Mononuclear cell (primary cell): ENCODE measurements around the gene ULK1. TPM values are rescaled to one million over a fixed set of nuclear protein-coding genes. Genes with fewer than 3 reads are reported as not detected.

Experiments used
- H3K27me3 ChIP-seq: 2 replicates; pipeline ENCODE4 v1.6.0; 2011; ENCODE audit warnings: low read length, control low read depth; ENCODE audit not compliant: insufficient read depth
- H3K4me1 ChIP-seq: 2 replicates; pipeline ENCODE4 v1.5.1; 2011; ENCODE audit warnings: mild to moderate bottlenecking, low read length, control low read depth; ENCODE audit not compliant: insufficient read depth
- H3K4me3 ChIP-seq: 2 replicates; pipeline ENCODE4 v1.5.1; 2011; ENCODE audit warnings: mild to moderate bottlenecking, low read length, moderate library complexity
- H3K9me3 ChIP-seq: 2 replicates; pipeline ENCODE4 v1.5.1; 2011; ENCODE audit warnings: low read depth, mild to moderate bottlenecking, control low read depth, low read length
- total RNA-seq: library from RNA; depleted of rRNA; stranded (reverse); fragments of >200 nt; gene quantifications from one replicate; pipeline ENCODE4 v1.2.3, GENCODE V29; 2012

Gene ULK1
- total RNA-seq, 1 donor, result 25.8 TPM

GRCh38 chr12:131894981-131895639, 688 bp downstream of the ULK1 start:
- peaks cover 28% of the 10 kb centered on the region for H3K4me1 ChIP-seq
- H3K27me3 ChIP-seq, result no peaks in the 10 kb centered on the region
- H3K4me3 ChIP-seq, result peak overlapping the region; percentile 54
- no peaks in the 10 kb centered on the region for H3K9me3 ChIP-seq

DNA sequence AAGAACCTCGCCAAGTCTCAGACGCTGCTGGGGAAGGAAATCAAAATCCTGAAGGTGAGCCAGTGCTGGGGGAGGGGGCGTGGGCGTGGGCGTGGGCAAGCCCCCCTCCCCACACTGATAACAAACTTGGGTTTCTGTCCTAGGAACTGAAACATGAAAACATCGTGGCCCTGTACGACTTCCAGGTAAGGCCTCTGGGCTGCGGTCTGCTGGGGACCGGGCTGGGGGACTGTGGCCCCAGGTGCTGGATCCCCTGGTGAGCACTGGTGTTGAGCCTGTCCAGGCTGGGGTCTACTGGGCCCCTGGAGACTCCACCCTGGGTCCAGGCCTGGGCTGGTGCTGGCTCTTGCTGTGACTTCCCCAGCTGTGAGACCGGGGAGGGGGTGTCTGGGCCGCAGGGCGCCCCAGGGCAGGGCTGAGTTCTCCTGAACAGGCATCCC, 1.2 kb downstream of the ULK1 start:
- peak overlapping the region; percentile 54 for H3K4me3 ChIP-seq
- H3K27me3 ChIP-seq, result no peaks in the 10 kb centered on the region
- peaks cover 28% of the 10 kb centered on the region for H3K4me1 ChIP-seq
- no peaks in the 10 kb centered on the region for H3K9me3 ChIP-seq

DNA sequence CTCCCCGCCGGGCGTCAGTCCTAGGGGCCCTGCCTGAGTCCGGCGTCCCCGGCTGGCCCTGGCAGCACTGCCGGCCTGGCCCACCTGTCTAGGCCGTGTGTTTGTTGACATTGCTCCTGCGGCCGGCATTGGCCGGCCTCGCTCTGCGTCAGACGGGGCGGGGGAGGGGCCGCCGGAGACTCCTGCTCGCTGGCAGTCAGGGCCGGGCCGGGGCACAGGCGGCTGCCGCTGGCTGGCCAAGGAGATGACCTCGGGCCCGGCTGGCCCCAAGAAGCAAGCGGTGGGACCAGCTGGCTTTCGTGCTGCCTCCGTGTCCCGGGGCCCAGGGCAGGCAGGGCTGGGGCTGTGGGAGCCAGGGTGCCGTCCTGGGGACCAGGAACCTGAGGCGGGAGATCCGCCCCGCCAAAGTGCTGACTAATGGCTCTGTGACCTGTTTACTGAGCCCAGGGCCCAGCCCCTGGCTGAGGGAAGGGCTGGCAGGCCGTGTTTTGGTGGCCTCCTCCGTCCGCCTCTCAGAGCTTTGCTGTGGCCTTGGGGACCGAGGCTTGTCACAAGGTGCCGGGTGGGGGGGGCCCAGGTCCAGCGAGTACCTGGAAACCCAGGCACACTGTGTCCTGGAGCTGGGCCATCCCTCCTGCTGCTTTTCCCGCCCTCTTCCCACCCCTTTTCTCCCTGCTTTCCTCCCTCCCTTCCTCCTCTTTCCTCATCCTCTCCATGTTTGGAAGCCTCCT, 1.8 kb downstream of the ULK1 start:
- Histone ChIP-seq H3K4me3 (peak overlapping the region; percentile 54), H3K27me3 (no peaks in the 10 kb centered on the region), H3K4me1 (peaks cover 28% of the 10 kb centered on the region), H3K9me3 (no peaks in the 10 kb centered on the region)

GRCh38 chr12:131896811-131897270, 2.4 kb downstream of the ULK1 start:
- H3K4me1 ChIP-seq, result peaks cover 32% of the 10 kb centered on the region
- H3K4me3 ChIP-seq, result peak overlapping the region; percentile 54
- no peaks in the 10 kb centered on the region for H3K9me3 ChIP-seq
- H3K27me3 ChIP-seq, result no peaks in the 10 kb centered on the region

DNA sequence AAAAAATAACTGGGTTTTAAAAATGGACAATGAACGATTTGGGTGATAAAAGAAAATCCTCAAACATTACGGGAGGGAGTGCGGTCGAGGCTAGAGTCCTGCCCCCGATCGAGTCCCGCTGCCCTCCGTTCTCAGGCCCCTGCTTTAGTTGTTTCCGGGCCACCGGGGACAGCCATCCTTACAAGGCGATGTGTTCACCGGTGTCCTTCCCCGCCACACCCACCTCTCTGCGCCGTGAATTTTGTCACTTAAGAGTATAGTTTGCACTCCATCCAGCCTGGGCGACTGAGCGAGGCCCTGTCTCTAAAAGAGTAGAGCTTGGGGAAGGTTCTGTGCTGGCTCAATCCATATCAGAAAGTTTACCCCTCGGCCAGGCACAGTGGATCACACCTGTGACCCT, 2.9 kb downstream of the ULK1 start:
- Histone ChIP-seq H3K27me3 (no peaks in the 10 kb centered on the region), H3K4me3 (no peak overlapping the region), H3K9me3 (no peaks in the 10 kb centered on the region), H3K4me1 (peaks cover 35% of the 10 kb centered on the region)

GRCh38 chr12:131897875-131898274, 3.5 kb downstream of the ULK1 start:
- Histone ChIP-seq H3K9me3 (no peaks in the 10 kb centered on the region), H3K4me3 (no peak overlapping the region), H3K27me3 (no peaks in the 10 kb centered on the region), H3K4me1 (peaks cover 35% of the 10 kb centered on the region)

- no peaks in the 10 kb centered on the region for H3K9me3 ChIP-seq
- H3K4me3 ChIP-seq, result no peak overlapping the region
- no peaks in the 10 kb centered on the region for H3K27me3 ChIP-seq
- H3K4me1 ChIP-seq, result peaks cover 33% of the 10 kb centered on the region
These were observed 6.0 kb downstream of the ULK1 start for GRCh38 chr12:131900397-131900796.

DNA sequence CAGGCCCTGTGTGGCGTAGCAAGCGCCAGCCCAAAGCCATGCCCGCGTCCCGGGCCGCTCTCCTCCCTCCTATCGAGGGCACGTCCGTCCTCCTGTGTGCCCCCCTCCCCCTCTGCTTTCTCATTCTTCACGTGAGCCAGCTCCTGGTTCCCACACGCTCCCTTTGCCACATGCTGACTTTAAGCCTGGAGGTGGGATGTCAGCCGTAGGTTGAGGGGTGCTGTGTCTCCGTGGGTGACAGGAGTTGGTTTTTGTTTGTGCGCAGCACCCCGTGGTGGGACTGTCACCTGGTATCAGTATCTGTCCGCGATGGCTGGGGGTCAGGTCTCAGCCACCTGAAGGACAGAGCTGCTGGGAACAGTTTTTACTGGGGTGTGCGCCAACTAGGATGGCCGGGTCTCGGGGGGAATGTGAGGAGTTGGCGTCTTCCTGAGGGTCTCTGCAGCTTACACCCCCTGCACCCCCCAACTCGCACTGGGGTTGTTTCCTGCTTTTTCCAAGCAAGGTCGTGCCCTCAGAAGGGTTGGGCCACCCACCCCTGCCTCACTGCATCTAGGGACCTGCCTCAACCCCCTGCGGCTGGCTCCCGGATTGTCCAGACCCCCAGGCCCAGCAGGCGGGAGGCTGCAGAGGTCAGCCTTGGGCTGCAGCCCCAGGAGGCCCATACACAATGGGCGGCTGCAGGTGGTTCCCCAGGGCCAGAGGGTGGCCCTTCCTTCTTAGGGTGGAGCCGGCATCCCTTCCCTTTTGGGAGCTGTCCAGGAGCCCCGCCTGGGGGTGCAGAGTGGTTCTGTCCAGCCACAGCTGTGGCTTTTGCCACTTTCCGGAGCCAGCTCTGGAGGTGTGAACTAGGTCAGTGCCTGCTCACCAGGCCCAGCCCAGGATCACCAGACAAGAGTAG, 7.3 kb downstream of the ULK1 start:
- Histone ChIP-seq H3K27me3 (no peaks in the 10 kb centered on the region), H3K4me3 (no peak overlapping the region), H3K4me1 (peaks cover 23% of the 10 kb centered on the region), H3K9me3 (no peaks in the 10 kb centered on the region)

GRCh38 chr12:131902332-131903241, 8.2 kb downstream of the ULK1 start:
- Histone ChIP-seq H3K9me3 (no peaks in the 10 kb centered on the region), H3K4me1 (peaks cover 14% of the 10 kb centered on the region), H3K4me3 (no peak overlapping the region), H3K27me3 (no peaks in the 10 kb centered on the region)

- peaks cover 8% of the 10 kb centered on the region for H3K4me1 ChIP-seq
- H3K4me3 ChIP-seq, result no peak overlapping the region
- H3K27me3 ChIP-seq, result no peaks in the 10 kb centered on the region
- H3K9me3 ChIP-seq, result no peaks in the 10 kb centered on the region
These were observed 9.1 kb downstream of the ULK1 start for GRCh38 chr12:131903270-131904255.

DNA sequence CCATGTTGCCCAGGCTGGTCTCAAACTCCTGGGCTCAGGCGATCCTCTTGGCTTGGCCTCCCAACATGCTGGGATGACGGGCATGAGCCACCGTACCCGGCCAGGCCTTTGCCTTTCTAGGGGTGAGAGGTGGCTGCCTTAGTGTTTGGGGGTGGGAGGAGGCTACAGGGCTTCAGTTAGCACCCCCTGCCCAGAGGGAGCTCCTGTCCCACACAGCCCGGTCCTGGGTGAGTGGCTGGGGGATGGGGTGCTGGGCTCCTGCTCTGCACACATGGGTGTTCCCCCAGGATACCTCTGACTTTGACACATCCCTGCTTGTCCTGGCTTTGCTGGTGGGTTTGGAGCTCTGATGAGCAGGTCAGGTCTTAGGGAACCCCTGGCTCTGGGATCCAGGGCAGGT, 9.9 kb downstream of the ULK1 start:
- Histone ChIP-seq H3K9me3 (no peaks in the 10 kb centered on the region), H3K4me3 (no peak overlapping the region), H3K27me3 (no peaks in the 10 kb centered on the region), H3K4me1 (peaks cover 8% of the 10 kb centered on the region)

DNA sequence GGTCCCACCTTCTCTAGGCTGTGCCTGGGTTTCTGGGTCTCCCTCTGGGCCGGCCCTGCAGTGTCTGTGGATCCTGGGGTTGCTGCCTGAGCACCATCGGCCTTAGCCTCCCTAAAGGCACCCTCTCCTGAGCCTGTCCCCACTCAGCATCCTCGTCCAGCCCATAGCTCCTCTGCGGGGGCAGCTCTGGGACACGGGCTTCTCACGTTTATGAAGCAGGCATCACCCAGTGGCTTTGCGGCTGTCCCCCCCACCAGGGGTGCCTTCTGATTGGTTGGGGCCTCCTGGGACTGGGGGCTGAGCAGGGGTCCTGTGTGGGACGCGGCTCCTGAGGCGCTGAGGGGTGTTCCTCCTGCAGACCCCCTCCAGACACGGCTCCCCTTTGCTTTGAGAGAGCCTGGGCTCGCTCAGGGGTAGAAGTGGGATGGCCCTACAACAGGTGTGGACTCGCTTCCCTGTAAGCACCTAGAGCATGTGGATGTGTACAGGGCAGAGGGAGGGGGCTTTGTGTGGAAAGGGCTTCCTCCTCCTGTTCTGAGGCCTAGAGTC, 10.7 kb downstream of the ULK1 start:
- Histone ChIP-seq H3K27me3 (no peaks in the 10 kb centered on the region), H3K4me3 (no peak overlapping the region), H3K4me1 (peaks cover 8% of the 10 kb centered on the region), H3K9me3 (no peaks in the 10 kb centered on the region)

DNA sequence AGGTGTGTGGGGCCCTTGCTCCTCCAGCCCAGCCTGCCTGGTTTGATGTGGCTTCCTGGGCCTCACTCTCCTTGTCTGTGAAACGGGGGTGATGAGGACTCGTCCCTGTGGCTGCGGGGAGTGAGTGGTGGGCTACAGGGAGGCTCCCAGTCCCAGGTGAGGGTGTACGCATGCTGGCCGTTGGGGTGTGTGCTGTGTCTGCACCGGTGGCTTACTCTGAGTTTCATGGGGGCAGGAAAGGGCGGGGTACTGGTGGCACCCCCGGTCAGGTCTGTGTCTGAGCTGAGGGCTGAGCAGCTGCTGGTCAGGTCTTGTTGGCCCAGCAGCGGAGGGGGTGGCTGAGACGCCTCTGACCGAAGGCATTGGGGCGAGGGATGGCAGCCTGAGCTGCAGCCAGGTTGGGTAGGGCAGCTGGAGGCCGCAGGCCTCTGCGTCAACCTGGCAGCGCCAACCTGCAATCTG, 11.2 kb downstream of the ULK1 start:
- Histone ChIP-seq H3K9me3 (no peaks in the 10 kb centered on the region), H3K4me1 (peaks cover 8% of the 10 kb centered on the region), H3K27me3 (no peaks in the 10 kb centered on the region), H3K4me3 (no peak overlapping the region)
